HG03439 (cell line): ENCODE measurements around the gene FRZB.

Experiments
- ATAC-seq: cut with Tn5 transposase; IDR thresholded peaks from one replicate; pipeline ENCODE4 v1.9.1; 2021; ENCODE audit warnings: mild to moderate bottlenecking, moderate library complexity; ENCODE audit not compliant: unreplicated experiment

Gene FRZB

DNA sequence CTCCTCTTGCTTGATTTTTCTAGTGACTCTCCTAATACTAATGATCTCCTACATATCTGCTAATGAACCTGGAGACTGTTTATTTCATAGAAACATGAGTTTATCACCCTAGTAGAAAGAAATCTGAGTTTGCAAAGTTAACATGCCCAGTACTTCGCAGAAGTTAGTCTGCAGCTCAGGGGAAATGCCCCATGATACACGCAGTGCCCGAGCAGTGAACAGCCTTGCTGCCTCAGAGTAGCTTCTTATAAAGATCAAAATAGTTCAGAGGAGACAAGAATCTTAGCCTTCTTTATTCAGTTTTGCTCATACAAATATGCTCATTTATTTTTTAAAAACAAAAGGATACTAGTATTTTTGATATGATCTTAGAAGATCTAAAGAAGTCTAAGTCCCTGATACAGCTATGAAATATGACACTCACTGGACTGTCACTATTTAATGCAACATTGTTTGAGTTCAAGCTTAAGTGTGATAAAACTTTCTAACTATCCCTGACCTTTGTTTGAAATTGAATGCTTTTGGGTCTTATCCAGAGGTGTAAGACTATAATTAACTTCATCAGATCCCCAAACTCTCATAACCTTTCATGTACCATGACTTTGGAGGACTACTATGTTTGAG, 20.5 kb downstream of the FRZB start:
- no peak for ATAC-seq

- no peak for ATAC-seq
Observed at GRCh38 chr2:182836451-182836850, 30.0 kb downstream of the FRZB start.

DNA sequence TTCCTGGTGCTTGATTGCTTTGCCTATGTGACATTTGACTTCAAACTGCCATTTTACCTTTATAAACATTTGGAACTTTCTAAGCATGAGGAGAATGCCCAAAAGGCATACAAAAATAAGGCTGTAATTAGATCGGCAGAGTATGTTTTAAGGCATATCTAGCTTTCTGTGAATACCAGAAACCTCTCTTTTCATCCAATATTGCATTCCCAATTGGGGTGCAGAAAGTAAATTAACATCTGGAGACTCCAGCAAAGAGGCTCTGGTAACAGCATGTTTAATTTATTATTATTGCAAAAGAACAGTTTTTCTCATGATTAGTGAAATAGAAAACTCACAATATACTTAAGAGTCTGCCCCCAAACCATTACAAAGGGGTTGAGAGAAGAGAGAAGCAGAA, 32.1 kb downstream of the FRZB start:
- ATAC-seq = no peak

- ATAC-seq = no peak
Observed at GRCh38 chr2:182833084-182833854, 33.2 kb downstream of the FRZB start.

- no peak for ATAC-seq
Observed at GRCh38 chr2:182831921-182832320, 34.5 kb downstream of the FRZB start.

DNA sequence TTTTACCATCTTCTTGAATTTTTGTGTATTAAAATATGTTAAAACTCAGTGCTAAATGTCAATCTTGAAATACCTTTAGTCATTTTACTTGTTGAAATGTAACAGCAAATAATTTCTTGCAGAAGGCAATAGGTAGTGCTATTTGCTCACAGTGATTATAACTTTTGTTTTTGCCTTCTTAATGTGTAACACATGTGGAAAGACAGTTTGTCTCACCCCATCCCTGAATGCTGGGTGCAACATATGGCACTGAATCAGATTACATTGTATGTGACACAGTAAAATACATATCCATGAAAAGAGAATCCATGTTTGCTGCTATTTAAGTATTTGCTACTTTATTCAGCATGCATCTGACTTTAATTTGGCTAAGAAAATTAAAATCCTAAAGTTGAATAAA, 35.3 kb downstream of the FRZB start:
- ATAC-seq = no peak

GRCh38 chr2:182827182-182827879, 39.1 kb downstream of the FRZB start:
- no peak for ATAC-seq

GRCh38 chr2:182826496-182826895, 39.9 kb downstream of the FRZB start:
- ATAC-seq = no peak

- no peak for ATAC-seq
Observed at GRCh38 chr2:182826064-182826463, 40.4 kb downstream of the FRZB start.

DNA sequence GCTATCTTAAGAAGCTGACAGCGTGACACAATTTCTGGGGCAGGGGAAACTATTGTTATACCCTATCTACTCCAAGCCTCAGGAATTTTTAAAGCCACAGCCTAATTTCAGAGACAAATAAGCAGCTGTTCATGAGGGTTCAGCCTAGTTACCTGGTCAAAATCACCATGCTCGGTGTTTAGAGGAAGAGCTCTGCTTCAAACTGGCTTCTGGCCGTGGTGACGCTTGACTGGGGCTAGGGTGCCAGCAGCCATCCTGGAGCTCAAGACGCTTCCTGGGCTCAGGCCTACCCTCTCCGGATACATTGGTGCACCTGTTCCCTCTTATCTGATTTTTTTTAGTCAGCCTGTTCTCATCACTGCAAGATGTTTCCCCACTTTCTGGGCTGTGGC, 41.7 kb downstream of the FRZB start:
- ATAC-seq = no peak

DNA sequence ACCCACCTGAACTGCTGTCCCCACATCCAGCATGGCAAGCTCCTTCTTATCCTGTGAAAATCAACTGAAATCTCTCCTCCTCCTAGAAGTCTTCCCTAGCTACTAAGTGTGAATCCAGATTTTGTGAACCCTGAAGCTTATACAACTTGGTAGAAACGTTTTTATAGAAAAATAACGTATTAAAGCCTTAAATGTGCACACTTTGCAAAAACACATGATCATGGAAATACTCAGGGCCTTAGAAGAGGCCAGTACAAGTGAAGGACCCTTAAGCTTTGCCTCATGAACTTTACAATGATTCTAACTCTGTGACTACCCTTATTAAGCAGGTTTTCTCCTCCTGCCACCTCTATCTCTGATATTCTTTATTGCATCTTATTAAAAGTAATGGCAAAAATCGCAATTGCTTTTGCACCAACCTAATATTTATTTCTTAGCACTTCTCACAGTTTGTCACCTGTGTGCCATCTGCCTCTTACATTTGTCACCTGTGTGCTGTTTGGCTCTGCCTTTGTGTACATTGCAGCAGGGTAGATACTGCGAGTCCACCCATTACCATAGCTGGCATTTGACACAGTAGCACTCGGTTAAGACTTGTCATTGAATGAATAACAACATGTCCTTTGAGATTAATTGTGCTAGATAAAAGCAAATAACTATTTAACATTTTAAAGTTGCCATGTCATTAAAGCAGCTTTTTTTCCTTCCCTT, 42.2 kb downstream of the FRZB start:
- ATAC-seq = no peak

DNA sequence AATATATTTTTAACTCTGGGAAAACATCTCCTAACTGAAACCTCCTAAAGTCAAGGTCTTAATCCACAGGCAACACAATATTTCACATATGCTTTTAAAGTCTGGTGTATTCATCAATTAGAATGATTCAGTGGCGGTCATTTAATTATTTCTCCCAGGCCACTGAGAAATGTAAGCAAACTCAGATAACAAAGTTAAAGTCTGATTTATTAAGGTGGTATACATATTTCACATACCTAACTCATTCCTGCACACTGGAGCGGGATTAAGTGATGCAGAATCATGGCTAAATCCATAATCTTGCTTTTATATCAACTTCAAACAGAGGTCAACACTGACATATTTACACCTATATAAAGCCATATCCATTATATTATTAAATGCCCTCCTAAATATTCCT, 43.7 kb downstream of the FRZB start:
- ATAC-seq = no peak

- ATAC-seq = no peak
Observed at GRCh38 chr2:182821182-182821581, 45.3 kb downstream of the FRZB start.

GRCh38 chr2:182819412-182819811, 47.0 kb downstream of the FRZB start:
- no peak for ATAC-seq

GRCh38 chr2:182818925-182819324, 47.5 kb downstream of the FRZB start:
- ATAC-seq = no peak

GRCh38 chr2:182818501-182818900, 47.9 kb downstream of the FRZB start:
- ATAC-seq = no peak

DNA sequence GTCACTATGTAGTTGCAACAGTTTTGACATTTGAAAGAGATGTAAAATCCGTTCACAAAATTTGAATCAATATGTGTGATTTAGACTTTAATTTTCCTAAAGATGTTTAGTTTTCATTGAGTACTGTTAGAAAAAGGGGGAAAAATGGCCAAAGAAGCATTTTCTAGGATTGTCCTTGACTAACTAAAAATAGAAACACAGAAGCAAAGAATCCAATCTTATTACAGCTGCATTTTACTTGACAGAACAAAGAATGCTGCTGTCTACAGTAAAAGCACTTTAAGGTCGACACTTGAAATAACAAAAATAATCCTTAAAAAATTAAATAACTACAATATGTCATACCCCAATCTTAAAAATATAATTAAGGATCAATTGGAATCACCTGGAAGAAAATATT, 48.9 kb downstream of the FRZB start:
- no peak for ATAC-seq

DNA sequence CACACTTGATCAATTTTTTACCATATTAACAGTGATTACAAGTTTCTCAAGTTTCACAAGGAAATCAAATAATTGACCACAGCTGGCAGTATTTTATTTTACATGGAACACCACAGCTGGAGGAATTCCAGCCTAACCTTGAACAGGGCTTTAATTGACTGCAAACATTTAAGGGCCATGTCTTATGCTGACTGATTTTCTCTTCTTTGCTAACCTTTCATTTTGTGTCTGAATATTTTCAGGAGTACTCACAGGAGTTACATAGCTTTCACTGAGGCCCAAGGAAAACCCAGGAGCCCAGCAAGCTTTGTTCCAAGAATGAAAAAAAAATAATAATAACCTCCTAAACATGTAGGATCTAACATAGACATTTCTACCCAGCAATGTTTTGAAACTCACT, 49.6 kb downstream of the FRZB start:
- no peak for ATAC-seq

GRCh38 chr2:182814804-182815203, 51.6 kb downstream of the FRZB start:
- ATAC-seq = no peak

DNA sequence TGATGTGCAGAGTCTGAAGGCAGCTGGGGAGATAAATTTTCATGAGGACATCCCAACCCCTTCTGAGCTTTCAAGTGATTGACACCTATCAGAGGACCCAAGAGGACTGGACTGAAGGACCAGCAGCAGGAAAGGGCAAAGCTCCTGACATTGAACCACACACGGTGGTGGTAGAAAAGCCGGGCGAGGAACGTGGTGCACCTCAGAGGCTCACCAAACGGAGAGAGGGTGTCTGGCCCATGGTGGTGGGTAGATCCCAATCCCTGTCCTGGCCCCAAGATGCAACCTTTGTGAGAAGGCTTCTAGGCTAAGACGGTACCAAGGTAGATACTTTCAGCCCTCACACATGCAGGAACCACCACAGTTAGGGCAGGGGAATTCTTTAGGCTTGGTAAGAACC, 52.1 kb downstream of the FRZB start:
- ATAC-seq = no peak

DNA sequence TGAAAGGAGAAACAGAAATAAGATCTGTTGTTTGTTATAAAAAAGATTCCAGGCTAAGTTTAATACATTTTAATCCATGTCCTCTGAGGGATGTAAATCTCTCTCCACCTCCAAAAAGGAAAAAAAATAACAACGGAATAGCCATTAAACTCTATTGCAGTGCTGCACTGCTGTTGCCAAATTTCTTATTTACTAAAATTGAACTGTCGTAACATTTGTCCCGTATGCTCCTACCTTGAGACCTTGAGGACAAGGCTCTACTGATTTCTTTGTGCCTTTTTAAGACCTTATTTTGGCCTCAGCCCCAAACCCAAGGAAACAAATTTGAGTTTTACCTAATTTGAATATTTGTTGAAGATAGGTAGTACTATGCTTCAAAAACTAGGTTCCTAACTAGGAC, 56.4 kb downstream of the FRZB start:
- ATAC-seq = no peak

GRCh38 chr2:182807319-182807718, 59.1 kb downstream of the FRZB start:
- ATAC-seq = no peak
